ENCODE measurements around the gene STOML1.

Gene STOML1, protein sequence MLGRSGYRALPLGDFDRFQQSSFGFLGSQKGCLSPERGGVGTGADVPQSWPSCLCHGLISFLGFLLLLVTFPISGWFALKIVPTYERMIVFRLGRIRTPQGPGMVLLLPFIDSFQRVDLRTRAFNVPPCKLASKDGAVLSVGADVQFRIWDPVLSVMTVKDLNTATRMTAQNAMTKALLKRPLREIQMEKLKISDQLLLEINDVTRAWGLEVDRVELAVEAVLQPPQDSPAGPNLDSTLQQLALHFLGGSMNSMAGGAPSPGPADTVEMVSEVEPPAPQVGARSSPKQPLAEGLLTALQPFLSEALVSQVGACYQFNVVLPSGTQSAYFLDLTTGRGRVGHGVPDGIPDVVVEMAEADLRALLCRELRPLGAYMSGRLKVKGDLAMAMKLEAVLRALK

DNA sequence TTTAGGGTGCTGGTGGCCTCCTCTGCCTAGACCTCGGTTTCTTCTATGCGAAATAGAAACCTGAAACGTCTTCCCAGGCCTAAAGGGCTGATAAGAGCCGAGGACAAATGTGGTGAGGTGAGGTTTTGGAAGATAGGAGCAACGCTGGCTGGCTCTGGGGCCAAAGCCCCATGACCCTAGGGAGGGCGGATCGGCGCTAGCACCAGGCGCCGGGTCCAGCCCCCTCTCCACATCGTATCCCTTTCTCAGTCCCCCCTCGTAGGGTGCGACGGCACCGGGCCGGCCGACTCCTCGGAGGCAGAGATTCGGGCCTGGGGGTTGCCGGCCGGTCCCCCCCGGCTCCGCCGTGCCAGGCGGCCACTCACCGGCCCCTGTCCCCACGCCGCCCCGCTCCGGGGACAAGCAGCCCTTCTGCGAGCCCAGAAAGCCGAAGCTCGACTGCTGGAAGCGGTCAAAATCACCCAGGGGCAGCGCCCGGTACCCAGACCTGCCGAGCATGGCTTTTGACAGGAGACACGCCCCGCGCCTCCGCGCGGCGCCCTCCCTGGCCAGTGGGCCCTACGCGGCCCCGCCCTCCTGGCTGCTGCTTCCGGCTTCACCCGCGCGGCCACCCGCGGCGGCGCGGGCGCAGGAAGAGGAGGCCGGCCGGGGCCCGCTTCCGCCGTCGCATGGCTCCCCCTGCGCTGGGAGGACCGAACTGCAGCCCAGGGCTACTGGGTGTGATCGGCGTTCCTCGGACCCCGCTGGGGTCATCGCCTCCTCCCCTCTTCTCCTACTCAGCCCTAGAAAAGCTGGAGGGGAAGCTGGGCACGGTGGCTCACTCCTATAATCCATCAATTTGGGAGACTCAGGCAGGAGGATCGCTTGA, at the start of gene STOML1:
Gene STOML1 (minus strand): TSS at position 570 of the 868 bp plus-strand sequence. CDS start 72 bp downstream, at position 498.
- TF ChIP-seq ZFX (IDR thresholded peaks at IDR 0.05) = peak; percentile 62; the same call in 1 of the 2 replicates
- peak; percentile 97 for TF ChIP-seq CTCF (conservative IDR thresholded peaks at IDR 0.05)
- H3K27ac ChIP-seq = peak within 1 kb of the TSS; percentile 65

DNA sequence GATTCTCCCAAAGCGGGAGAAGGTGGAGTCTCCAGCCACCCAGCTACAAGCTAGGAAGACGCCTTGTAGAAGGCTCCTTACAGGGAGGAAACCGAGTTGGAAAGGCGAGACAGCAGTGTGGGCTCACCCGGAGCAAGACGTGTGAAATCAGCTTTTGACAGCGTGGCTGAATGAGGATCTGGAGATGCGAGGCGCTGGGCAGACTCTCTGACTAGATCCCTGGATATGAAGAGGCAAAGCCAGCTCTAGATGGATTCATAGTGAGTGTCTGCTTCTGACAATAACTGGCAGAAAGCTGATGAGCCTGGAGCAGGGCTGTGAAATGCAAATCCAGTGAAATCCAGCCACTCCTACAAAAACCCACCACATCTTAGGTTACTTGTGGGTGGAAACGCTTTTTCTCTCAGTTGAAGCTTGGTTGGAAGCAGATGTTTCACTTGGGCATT, 49.2 kb upstream of the STOML1 start:
- no peak overlapping the region for H3K27ac ChIP-seq
- TF ChIP-seq CTCF (conservative IDR thresholded peaks at IDR 0.05) (no peak), ZFX (IDR thresholded peaks at IDR 0.05) (no peak)

DNA sequence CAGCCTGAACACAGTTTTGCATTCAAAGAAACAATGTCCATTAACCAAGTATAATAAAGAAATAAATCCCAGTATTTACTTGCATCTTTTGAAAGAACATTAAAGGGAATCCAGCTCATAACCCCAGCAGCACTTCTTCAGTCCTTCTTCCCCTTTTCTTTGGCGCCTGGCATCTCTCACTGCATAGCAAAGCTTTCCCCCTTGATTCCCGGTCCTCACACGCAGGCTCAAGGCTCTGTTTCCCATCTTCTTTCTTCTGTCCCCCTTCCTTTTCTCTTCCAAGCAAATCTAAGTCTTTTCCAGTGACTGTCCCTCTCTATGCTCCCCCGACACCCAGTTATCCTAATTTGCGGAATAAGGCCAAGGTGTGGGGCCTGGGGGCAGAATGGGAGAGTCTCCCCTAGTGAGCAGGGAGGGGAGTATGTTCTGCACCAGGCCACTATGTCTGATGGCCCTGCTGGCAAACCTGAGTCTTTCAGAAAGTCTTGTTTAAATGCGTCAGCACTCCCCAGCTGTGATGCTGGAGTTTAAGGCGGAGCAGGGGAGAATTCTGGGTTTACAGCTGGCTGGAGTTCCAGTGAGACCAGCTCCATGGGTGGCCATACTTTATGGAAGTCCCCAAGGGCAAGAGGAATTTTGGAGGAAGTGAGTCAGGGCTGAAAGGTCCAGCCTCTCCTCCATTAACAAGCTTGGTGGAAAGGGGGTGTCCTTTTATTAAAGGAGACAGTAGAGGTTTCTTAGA, 48.2 kb upstream of the STOML1 start:
- no peak overlapping the region for H3K27ac ChIP-seq
- TF ChIP-seq CTCF (conservative IDR thresholded peaks at IDR 0.05) (no peak), ZFX (IDR thresholded peaks at IDR 0.05) (no peak)

DNA sequence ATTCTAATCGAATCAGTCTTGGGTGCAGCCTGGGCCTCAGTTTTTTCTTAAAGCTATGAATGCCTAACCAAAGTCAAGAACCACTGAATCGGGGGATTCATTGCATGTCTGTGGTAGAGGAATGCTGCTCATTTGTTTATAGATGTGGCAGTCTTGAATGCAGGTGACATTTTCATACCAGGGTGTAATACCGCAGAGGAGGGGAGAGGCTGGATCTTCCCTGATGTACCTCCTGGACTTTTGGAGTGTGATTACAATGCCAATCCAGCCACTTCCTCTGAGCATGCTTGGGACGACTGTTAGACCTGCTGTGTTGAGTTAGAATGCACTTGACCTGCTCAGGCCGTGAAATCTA, 47.5 kb upstream of the STOML1 start:
- H3K27ac ChIP-seq = no peak overlapping the region
- no peak for TF ChIP-seq CTCF (conservative IDR thresholded peaks at IDR 0.05)

DNA sequence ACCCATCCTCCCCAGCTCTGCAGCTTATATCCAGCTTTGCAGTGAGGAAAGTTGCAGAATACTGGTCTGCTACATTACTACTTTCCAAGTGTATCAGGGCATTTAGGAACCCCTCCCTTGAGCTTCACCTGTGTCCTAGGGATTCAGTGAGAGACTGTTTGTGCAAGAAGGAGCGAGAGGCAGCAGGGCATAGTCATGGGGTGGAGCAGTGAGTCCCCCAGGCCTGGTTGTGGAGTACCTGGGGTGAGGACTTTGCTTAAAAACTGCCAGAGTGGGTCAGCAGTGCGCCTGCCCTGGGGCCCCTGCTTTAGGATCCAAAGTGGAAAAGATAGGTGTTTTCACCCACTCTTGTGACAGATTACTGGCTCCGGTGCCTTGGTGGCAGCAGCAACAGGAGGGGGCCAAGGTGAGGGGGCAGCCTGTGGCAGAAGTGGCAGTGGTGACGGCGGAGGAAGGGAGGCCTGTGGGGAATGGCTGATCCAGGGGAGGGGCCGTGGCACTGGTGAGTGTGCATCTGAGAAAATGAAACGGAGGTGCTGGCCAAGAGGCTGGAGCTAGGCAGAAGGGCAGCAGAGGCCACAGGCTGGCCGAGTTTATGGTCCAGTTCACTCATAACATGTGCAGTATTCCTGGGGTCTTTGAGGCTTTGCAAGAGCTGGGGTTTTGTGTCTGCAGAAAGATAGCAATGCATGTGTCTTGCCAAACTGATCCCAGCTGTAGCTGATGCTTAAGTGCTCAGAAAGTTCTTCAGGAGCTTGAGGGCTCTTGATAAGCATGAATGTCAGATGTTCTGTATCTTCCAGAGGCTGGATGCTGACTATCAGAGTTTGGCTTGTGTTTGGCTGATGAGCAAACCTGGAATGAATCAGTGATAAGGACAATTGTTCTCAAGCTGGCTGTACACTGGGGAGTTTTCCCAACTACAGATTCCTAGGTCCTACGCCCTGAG, 46.9 kb upstream of the STOML1 start:
- no peak for TF ChIP-seq ZFX (IDR thresholded peaks at IDR 0.05)
- TF ChIP-seq CTCF (conservative IDR thresholded peaks at IDR 0.05) = no peak
- no peak overlapping the region for H3K27ac ChIP-seq

Data from C4-2B (cell line).